ENCODE results near the gene LRP8.

DNA sequence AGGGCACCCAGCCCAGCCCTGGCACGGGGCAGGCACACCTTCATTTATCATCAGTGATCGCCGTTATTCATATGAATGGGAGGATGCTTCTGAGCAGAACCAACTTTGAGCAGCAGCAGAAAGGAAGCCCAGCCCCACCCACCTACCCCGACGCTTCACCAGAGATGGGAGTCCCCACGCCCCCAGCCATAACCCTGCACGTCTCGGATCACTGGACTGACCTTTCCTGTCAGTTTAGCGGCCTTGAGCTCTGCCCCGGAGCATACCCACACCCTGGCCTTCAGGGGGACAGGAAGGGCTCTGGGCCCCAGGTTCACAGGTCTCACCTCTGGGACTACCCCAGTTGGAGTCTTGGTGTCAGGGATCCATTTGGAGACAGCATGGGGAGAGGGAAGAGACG is 18.1 kb downstream of the LRP8 start:
- TF ChIP-seq CTCF (IDR thresholded peaks at IDR 0.05; ENCODE audit: low read depth, low read length, missing input control) (no peak), JUND (IDR thresholded peaks at IDR 0.05) (no peak), RXRA (IDR thresholded peaks at IDR 0.05) (no peak), EGR1 (IDR thresholded peaks at IDR 0.05; ENCODE audit: low read depth in 2 of 2) (no peak), RAD21 (IDR thresholded peaks at IDR 0.05) (no peak), YY1 (IDR thresholded peaks at IDR 0.05) (no peak)
